ENCODE data around the gene KCNS3.

Gene KCNS3

GRCh38 chr2:17878281-17879136 lies at the start of gene KCNS3:
TSS of gene KCNS3 (plus strand) at chr2:17878667. CDS start at chr2:17931009, 52,342 bp downstream.
- DNase-seq: no peak

GRCh38 chr2:17830053-17831034 lies 48.1 kb upstream of the KCNS3 start:
- DNase-seq: peak; percentile 29 to 38

- no peak for DNase-seq
These were observed 43.0 kb upstream of the KCNS3 start for GRCh38 chr2:17835516-17835915.

- DNase-seq: no peak
These were observed 38.5 kb upstream of the KCNS3 start for GRCh38 chr2:17839959-17840358.

- no peak for DNase-seq
These were observed 35.0 kb upstream of the KCNS3 start for GRCh38 chr2:17843457-17843856.

GRCh38 chr2:17845806-17846205 lies 32.7 kb upstream of the KCNS3 start:
- no peak for DNase-seq

- DNase-seq: no peak
These were observed 31.8 kb upstream of the KCNS3 start for GRCh38 chr2:17846676-17847075.

GRCh38 chr2:17847236-17847635 lies 31.2 kb upstream of the KCNS3 start:
- DNase-seq: no peak

GRCh38 chr2:17849275-17849674 lies 29.2 kb upstream of the KCNS3 start:
- DNase-seq: no peak

GRCh38 chr2:17850151-17850550 lies 28.3 kb upstream of the KCNS3 start:
- no peak for DNase-seq

- peak in 1 of 2 donors; percentile 12 for DNase-seq
These were observed 26.5 kb upstream of the KCNS3 start for GRCh38 chr2:17851731-17852585.

- no peak for DNase-seq
These were observed 24.7 kb upstream of the KCNS3 start for GRCh38 chr2:17853799-17854198.

- no peak for DNase-seq
These were observed 21.4 kb upstream of the KCNS3 start for GRCh38 chr2:17857021-17857420.

GRCh38 chr2:17858064-17858463 lies 20.4 kb upstream of the KCNS3 start:
- DNase-seq: no peak

GRCh38 chr2:17863539-17863938 lies 14.9 kb upstream of the KCNS3 start:
- DNase-seq: no peak

GRCh38 chr2:17864676-17865075 lies 13.8 kb upstream of the KCNS3 start:
- DNase-seq: no peak

- no peak for DNase-seq
These were observed 11.3 kb upstream of the KCNS3 start for GRCh38 chr2:17867133-17867532.

- DNase-seq: no peak
These were observed 9.3 kb upstream of the KCNS3 start for GRCh38 chr2:17869128-17869527.

- DNase-seq: no peak
These were observed 6.8 kb upstream of the KCNS3 start for GRCh38 chr2:17871639-17872038.

- no peak for DNase-seq
These were observed 5.4 kb upstream of the KCNS3 start for GRCh38 chr2:17873021-17873420.

- DNase-seq: no peak
These were observed 1.9 kb upstream of the KCNS3 start for GRCh38 chr2:17876590-17876989.

GRCh38 chr2:17877811-17878280 lies 621 bp upstream of the KCNS3 start:
- peak in 1 of 2 donors; percentile 18 for DNase-seq

Measured in CD4-positive, alpha-beta T cell treated with Interleukin-1 beta for 1 hour (primary cell).